Gastrocnemius medialis (tissue), 4 donors: ENCODE data around the gene GIT2. TPM values are rescaled to one million over a fixed set of nuclear protein-coding genes. Genes with fewer than 3 reads are reported as not detected.
"Not testable (repeated sequence)": the region's sequence is repeated elsewhere in the genome, so short reads cannot be mapped to it uniquely, and the experiment has no call there.

Experiments
- ATAC-seq, 2 donors: fragments of 150-250 bp; one replicate each; pipeline ENCODE4 v1.9.1; 2016
- DNase-seq, 2 donors: peaks; one replicate each; pipeline ENCODE4 v3.0.0-alpha.2; 2019
- H3K27ac ChIP-seq, 4 donors: fragments of 200-600 bp; sonication (generic); 1 replicate in 1 of 4; 2 replicates in 3 of 4; pipeline ENCODE4 v1.5.1; 2016 to 2018; ENCODE audit warnings: mild to moderate bottlenecking in 2 of 4, moderate library complexity in 1 of 4
- H3K27me3 ChIP-seq, 3 donors: fragments of 200-600 bp; sonication (generic) in 2 of 3; 1 replicate in 1 of 3; 2 replicates in 2 of 3; pipeline versions ENCODE4 v1.5.1 to v1.6.0; 2016 to 2019; ENCODE audit warnings: mild to moderate bottlenecking in 1 of 3, moderate library complexity in 1 of 3
- H3K36me3 ChIP-seq, 2 donors: fragments of 200-600 bp; sonication (generic) in 1 of 2; one replicate each; pipeline ENCODE4 v1.5.1; 2017 to 2018
- H3K4me1 ChIP-seq, 2 donors: fragments of 200-600 bp; sonication (generic) in 1 of 2; one replicate each; pipeline ENCODE4 v1.5.1; 2016 to 2017; ENCODE audit warnings: mild to moderate bottlenecking in 2 of 2
- H3K4me3 ChIP-seq, 4 donors: fragments of 200-600 bp; sonication (generic) in 3 of 4; 1 replicate in 1 of 4; 2 replicates in 3 of 4; pipeline ENCODE4 v1.5.1; 2016 to 2019; ENCODE audit warnings: mild to moderate bottlenecking in 2 of 4
- H3K9me3 ChIP-seq, 3 donors: fragments of 200-600 bp; sonication (generic) in 2 of 3; 1 replicate in 1 of 3; 2 replicates in 2 of 3; pipeline ENCODE4 v1.5.1; 2016 to 2019
- CTCF ChIP-seq, 5 experiments: fragments of 450-650 bp in 3 of 5; fragments of 200-600 bp in 2 of 5; sonication (generic) in 2 of 5; IDR thresholded peaks in 4 of 5; conservative IDR thresholded peaks in 1 of 5; 1 replicate in 4 of 5; 2 replicates in 1 of 5; pipeline ENCODE4 v1.5.1; 2016 to 2019; ENCODE audit warnings: antibody characterized with exemption in 5 of 5, mild to moderate bottlenecking in 3 of 5, moderate library complexity in 3 of 5
- POLR2A ChIP-seq, 2 donors: fragments of 450-650 bp; IDR thresholded peaks; one replicate each; pipeline ENCODE4 v1.6.1; 2017; ENCODE audit warnings: antibody characterized with exemption in 2 of 2, mild to moderate bottlenecking in 2 of 2, moderate library complexity in 2 of 2
- in situ Hi-C, 4 donors: fragments of 200-750 bp; cut with MboI; loops; one replicate each; pipeline versions ENCODE4 v1.15.0 to v1.8.0; 2017; ENCODE audit warnings: low sequenced_read_pairs in 4 of 4
- intact Hi-C: fragments of 100-400 bp; cut with DNase I; formaldehyde crosslinking; loops from one replicate; pipeline ENCODE4 v1.15.1; 2023; ENCODE audit warnings: low total_unique reads
- total RNA-seq, 4 donors: library from RNA; depleted of rRNA; stranded (reverse); fragments of >200 nt; gene quantifications; one replicate each; pipeline versions ENCODE4 v1.1.0 to v1.2.3, GENCODE V29; 2016

Gene GIT2
- total RNA-seq, 4 donors from 2014 or later: 23.4 to 32.1 (median 23.6) TPM

GRCh38 chr12:109930028-109930800 lies 66.0 kb downstream of the GIT2 start:
- intact Hi-C loops: no loop called here
- TF ChIP-seq CTCF (IDR thresholded peaks at IDR 0.05 in 4 of 5, conservative IDR thresholded peaks at IDR 0.05 in 1 of 5) (no peak), POLR2A (IDR thresholded peaks at IDR 0.05) (no peak)
- ATAC-seq: no peak
- Histone ChIP-seq H3K27me3 (no peaks in the 10 kb centered on the region), H3K36me3 (peaks cover 0 to 63% of the 10 kb centered on the region in 2 donors), H3K27ac (no peak overlapping the region), H3K4me3 (no peak overlapping the region), H3K4me1 (peaks cover 8 to 10% of the 10 kb centered on the region in 2 donors), H3K9me3 (no peaks in the 10 kb centered on the region)
- in situ Hi-C loops: no loop called here
- no peak for DNase-seq

DNA sequence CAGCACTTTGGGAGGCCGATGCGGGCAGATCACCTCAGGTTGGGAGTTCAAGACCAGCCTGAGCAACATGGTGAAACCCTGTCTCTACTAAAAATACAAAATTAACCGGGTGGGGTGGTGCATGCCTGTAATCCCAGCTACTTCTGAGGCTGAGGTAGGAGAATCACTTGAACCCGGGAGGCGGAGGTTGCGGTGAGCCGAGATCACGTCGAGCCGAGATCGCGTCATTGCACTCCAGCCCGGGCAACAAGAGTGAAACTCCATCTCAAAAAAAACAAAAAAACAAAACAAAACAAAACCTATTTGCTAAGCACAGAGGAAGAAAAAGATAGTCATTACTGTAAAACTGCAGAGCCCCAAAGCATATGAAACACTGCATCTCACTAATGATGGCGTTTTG lies 66.8 kb downstream of the GIT2 start:
- ATAC-seq, H3K9me3 ChIP-seq, H3K4me3 ChIP-seq, H3K27me3 ChIP-seq, H3K27ac ChIP-seq, H3K4me1 ChIP-seq, DNase-seq, in situ Hi-C loops, intact Hi-C loops: not testable (repeated sequence)
- peaks cover 0 to 54% of the 10 kb centered on the region in 2 donors for H3K36me3 ChIP-seq

DNA sequence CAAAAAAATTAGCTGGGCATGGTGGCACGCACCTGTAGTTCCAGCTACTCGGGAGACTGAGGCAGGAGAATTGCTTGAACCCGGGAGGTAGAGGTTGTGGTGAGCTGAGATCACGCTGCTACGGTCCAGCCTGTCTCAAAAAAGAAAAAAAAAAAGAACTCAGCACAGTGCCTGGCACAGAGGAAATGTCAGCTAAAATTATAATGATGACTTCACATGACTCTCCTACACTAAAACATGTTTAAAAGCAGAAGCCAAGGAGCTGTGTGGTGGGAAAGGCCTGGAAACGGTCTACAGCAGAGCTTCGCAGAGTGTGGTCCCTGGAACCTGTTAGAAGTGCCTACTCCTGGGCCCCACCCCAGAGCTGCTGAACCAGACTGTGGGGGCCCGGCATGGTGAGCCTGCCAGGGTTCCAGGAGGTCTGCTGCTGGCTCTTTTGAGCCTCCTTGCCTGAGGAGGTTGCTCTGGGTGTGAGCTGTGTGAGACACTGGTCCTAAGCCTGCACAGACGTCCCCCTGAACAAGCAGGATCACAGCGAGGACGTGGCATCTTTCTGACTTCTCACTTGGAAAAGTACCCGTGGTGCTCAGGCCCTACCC lies 68.0 kb downstream of the GIT2 start:
- DNase-seq (no peak), ATAC-seq (peak; percentile 58 to 64)
- H3K9me3 ChIP-seq: no peaks in the 10 kb centered on the region
- intact Hi-C loops: no loop called here
- no peak for TF ChIP-seq POLR2A (IDR thresholded peaks at IDR 0.05)
- TF ChIP-seq CTCF (IDR thresholded peaks at IDR 0.05 in 4 of 5, conservative IDR thresholded peaks at IDR 0.05 in 1 of 5): no peak
- in situ Hi-C loops: no loop called here
- H3K4me3 ChIP-seq: no peak overlapping the region
- peak overlapping the region in 3 of 4 donors; percentile 6 to 63 (median 18) for H3K27ac ChIP-seq
- no peaks in the 10 kb centered on the region for H3K27me3 ChIP-seq
- H3K4me1 ChIP-seq: peaks cover 8 to 10% of the 10 kb centered on the region in 2 donors
- peaks cover 0 to 43% of the 10 kb centered on the region in 2 donors for H3K36me3 ChIP-seq

DNA sequence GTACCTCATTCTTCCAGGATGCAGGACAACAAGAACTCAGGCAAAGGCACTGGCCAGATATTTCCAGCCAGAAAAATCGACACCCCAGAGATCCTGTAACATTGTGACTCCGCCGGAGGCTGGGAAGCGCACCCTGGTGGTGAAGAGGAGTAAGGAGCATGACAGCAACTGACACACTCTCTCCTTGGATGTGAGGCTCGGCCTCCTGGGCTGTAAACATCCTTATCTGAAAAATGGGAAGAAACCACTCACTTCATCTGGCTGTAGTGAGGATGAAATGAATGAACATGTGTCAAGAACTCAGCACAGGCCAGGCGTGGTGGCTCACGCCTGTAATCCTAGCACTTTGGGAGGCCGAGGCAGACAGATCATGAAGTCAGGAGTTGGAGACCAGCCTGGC lies 68.5 kb downstream of the GIT2 start:
- Histone ChIP-seq H3K4me3 (no peak overlapping the region), H3K9me3 (no peaks in the 10 kb centered on the region), H3K4me1 (peaks cover 8 to 10% of the 10 kb centered on the region in 2 donors), H3K27ac (peak overlapping the region in 2 of 4 donors; percentile 6 to 63), H3K36me3 (peaks cover 0 to 37% of the 10 kb centered on the region in 2 donors), H3K27me3 (no peaks in the 10 kb centered on the region)
- intact Hi-C loops: no loop called here
- DNase-seq (no peak), ATAC-seq (peak; percentile 49 to 51)
- peak in 4 of 5 experiments; percentile 25 to 54 (median 34) for TF ChIP-seq CTCF (IDR thresholded peaks at IDR 0.05 in 4 of 5, conservative IDR thresholded peaks at IDR 0.05 in 1 of 5)
- TF ChIP-seq POLR2A (IDR thresholded peaks at IDR 0.05): no peak
- in situ Hi-C loops: no loop called here

- Histone ChIP-seq H3K4me3 (no peak overlapping the region), H3K36me3 (peaks cover 0 to 28% of the 10 kb centered on the region in 2 donors), H3K9me3 (no peaks in the 10 kb centered on the region), H3K27me3 (no peaks in the 10 kb centered on the region), H3K27ac (no peak overlapping the region), H3K4me1 (peaks cover 8 to 10% of the 10 kb centered on the region in 2 donors)
- intact Hi-C loops: no loop called here
- in situ Hi-C loops: no loop called here
- no peak for TF ChIP-seq CTCF (IDR thresholded peaks at IDR 0.05 in 4 of 5, conservative IDR thresholded peaks at IDR 0.05 in 1 of 5)
- no peak for TF ChIP-seq POLR2A (IDR thresholded peaks at IDR 0.05)
- ATAC-seq (no peak), DNase-seq (no peak)
Measured at GRCh38 chr12:109926488-109927210, 69.5 kb downstream of the GIT2 start.
